ENCODE results near the gene SUMF2. TPM values are rescaled to one million over a fixed set of nuclear protein-coding genes. Genes with fewer than 3 reads are reported as not detected.

Gene SUMF2
- total RNA-seq, 2 donors from 2014 or later = 112 to 113 TPM

Other genes starting within 250 kb of the SUMF2 start
- not detected for gene SEPTIN14, start 201.5 kb upstream of the SUMF2 start, total RNA-seq
- gene ZNF713, start 176.8 kb upstream of the SUMF2 start, total RNA-seq = 1 to 10 TPM; 2.4 to 4.3 TPM
- gene MRPS17, start 112.4 kb upstream of the SUMF2 start, total RNA-seq = 1 to 10 TPM; 6.8 to 9.5 TPM
- gene NIPSNAP2, start 99.7 kb upstream of the SUMF2 start, total RNA-seq = 10 to 100 TPM; 32.7 to 42.5 TPM
- gene PSPH, start 12.8 kb upstream of the SUMF2 start, total RNA-seq = 1 to 10 TPM; 1.4 to 2.4 TPM
- gene CCT6A, start 12.5 kb upstream of the SUMF2 start, total RNA-seq = 10 to 100 TPM; 43.4 to 58.4 TPM
- gene PHKG1, start 28.7 kb downstream of the SUMF2 start, total RNA-seq = 10 to 100 TPM in 1 of 2 donors, 1 to 10 TPM in 1; 6.2 to 10.1 TPM
- 100 to 1,000 TPM; 205 to 216 TPM for gene CHCHD2, start 42.2 kb downstream of the SUMF2 start, total RNA-seq
- not detected for gene NUPR2, start 52.1 kb downstream of the SUMF2 start, total RNA-seq

All from T-helper 17 cell (primary cell).